Inflammatory macrophage treated with lipopolysaccharide for 1 hour (primary cell): ENCODE results near the gene ITGB5.

Experiments
- DNase-seq, 2 donors: peaks; one replicate each; pipeline ENCODE4 v3.0.0-alpha.2; 2020 to 2022

ITGB5 gene

GRCh38 chr3:124860599-124860998 lies 26.6 kb downstream of the ITGB5 start:
- DNase-seq: peak; percentile 34 to 68

DNA sequence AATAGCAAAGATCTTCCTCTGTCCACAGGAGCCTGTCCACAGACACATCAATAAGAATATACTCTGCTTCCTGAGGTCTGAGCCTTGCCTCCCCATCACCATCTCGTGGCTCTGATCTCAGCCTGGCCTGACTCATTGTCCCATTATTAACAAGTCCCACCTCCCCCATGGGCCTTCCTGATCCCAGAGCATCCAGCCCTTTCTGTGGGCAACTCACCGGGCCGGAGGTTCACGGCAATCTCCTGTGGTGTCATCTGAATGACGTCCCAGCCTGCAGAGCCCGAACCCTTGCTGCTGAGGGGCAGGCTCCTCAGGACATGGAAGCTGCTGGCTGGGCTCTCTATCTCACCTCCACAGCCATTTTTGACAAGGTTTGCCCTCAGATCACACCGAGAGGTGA lies 28.1 kb downstream of the ITGB5 start:
- DNase-seq: peak; percentile 19 to 65

- DNase-seq: no peak
Measured at GRCh38 chr3:124858275-124858674, 28.9 kb downstream of the ITGB5 start.

- DNase-seq: peak; percentile 78 to 89
Measured at GRCh38 chr3:124856677-124857076, 30.5 kb downstream of the ITGB5 start.

DNA sequence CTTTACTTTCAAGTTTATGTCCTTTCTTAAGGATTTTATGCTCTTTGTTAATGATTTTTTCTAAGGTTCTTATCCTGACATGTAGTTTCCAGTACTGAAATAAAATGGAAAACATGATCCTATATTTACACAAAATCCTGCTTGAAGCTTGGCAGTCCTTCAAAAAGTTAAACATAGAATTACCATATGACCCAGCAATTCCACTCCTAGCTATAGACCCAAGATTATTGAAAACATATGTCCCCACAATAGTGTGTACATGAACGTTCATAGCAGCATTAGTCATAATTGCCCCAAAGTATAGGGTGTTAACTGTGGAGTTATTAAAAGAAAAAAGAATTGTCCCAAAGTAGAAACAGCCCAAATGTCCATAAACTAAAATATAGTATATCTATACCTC lies 33.2 kb downstream of the ITGB5 start:
- DNase-seq: no peak

DNA sequence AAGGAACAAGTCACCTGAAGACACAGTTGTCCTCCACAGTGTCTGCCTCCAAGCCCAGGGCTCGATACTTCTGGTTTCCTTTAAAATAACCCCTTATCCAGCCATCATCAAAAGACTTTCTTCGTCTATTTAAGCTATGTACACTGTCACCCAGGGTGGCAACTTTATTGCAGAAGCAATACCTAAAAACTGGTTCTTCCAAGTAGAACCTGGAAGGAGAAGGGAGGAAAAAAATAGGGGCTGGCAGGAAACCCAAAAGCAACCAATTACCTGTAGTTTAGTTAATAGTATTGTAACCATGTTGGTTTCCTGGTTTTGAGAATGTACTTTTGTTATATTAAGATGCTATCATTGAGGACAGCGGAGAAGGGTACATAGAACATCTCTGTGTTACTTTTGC lies 33.7 kb downstream of the ITGB5 start:
- DNase-seq: no peak

DNA sequence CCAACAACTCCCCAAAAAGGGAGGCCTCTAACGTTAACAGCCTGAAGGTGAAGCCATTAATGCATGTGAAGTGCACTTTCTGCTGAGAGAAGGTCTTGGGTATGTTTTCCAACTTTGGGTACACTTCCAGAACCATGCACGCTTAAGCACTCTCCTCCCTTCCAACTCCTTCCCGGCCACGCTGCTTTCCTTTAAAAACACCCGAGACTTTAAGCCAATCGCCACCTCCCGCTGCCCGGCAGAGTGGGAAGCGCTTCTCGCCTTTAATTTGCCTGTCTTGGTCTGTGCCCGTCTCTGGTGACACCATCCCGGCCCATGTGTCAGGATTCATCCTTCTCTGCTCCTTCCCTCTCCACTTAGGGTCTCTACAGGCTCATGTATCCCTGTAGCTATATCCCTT lies 35.3 kb downstream of the ITGB5 start:
- no peak for DNase-seq

- no peak for DNase-seq
Measured at GRCh38 chr3:124851136-124851535, 36.0 kb downstream of the ITGB5 start.

DNA sequence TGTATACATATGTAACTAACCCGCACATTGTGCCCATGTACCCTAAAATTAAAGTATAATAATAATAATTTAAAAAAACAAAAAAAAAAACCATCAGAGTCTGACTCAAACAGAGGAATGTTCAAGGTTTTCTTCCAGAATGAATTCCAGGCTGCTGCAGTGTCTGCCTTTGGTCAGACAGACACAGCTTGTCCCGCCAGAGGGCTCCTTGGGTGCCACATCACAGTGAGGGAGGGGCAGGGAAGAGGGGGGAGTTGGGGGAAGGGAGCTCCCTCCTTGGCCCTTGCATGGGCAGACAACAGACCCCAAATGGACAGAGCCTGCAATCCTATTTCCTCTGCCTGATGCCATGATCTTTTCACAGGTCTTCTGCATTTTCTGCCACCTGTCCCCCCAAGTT lies 36.5 kb downstream of the ITGB5 start:
- DNase-seq: no peak

- no peak for DNase-seq
Measured at GRCh38 chr3:124850212-124850611, 37.0 kb downstream of the ITGB5 start.

GRCh38 chr3:124848300-124848699 lies 38.9 kb downstream of the ITGB5 start:
- DNase-seq: no peak

DNA sequence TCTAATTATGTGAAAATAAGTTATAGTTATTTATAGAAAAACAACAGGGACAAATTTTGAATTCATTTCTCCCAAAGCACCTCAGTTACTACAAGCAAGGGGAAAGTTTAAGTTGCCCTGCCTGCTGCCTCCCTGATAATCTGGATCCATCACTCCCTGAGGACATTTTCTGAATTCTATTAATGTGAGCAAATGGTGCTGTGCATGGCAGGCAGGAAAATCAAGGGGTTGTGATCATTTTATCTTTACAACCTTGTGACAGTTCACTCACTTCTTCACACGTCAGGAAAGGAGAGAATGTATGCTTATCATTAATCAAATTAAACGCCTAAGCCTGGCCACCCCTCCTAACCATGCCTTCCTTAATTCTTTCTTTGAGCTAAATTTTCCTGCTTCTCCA lies 39.3 kb downstream of the ITGB5 start:
- DNase-seq: no peak

DNA sequence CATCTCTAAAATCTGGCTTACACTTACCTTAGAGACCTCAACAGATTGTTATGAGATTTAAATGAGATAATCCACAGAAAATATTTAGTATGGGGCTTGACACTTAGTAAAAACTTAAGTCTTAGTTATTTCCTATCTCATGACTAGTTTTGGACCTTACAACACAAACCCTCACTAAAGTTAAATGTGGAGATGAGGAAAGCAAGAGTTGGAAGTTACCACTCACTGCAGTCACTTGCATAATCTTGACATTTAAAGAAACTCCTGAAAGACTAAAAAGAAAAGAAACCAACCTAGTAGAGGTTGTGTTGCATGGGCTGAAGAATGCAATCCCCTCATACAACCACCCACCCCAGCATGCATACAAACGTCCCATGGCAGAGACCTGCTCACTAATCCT lies 40.1 kb downstream of the ITGB5 start:
- DNase-seq: peak; percentile 14 to 70

- no peak for DNase-seq
Measured at GRCh38 chr3:124846189-124846588, 41.0 kb downstream of the ITGB5 start.

DNA sequence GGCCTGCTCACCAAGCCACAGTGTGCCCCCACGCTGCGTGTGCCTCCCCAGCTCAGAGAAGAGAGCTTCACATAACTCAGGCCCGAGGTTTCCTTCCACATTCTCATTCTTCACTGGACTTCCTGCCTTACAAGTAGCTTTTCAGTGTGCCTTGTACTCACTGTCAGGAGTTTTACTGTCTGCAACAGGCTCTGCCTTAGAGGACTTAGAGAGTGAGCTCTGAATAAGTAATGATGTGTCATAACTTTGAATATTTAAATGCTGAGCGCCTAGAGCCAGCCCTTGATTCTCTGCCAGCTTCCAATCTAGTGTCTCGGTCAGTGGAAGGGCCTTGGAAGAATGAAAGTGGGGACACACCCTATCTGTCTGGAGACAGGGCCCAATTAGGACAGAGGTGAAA lies 41.8 kb downstream of the ITGB5 start:
- peak; percentile 16 to 63 for DNase-seq

DNA sequence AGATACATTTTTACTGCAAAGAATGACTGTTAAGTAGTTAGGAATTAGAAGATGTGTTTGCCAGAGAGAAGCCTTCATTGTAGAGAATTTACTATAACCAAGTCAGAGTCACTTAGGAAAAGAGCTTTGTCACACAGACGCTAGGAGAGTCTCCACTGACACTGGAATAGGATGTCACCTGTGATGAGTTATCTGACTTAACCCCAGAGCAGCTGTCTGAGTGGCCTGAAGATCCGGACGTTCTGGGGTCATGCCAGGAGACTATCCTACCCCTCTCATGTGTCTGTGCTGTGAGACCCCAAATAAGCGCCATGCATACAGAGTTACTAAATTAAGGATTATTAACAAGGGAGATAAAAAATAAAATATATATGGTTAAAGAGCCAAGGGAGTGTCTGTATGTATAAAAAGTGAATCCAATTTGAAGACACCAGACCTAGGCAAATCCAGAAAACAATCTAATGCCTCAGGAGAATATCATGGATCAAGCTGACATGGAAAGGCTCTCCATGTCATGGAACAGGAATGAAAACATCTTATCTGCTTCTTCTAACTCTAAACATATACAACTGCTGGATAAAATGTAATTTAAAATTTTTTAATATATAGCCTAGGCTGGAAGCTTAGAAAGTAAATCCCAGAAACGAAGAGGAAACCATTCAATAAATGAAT lies 43.5 kb downstream of the ITGB5 start:
- no peak for DNase-seq

GRCh38 chr3:124843047-124843446 lies 44.1 kb downstream of the ITGB5 start:
- DNase-seq: no peak

DNA sequence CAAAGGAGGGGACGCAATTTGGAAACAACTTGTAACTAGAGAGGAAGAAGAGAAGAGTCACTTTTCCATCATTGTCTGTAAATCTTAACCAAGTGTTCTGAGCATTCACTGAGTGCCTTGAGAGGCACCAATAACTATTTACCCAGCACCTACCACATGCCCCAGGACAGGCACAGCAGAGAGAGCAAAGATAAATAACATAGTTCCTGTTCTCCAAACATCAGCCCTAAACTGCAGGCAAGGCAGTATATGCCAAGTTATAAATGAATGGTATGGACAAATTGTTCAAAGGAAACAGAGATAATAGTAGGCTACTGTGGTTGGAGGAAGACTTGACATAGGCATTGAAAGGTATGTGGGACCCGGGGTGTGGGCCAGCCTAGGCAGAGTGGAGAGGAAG lies 45.6 kb downstream of the ITGB5 start:
- DNase-seq: no peak

DNA sequence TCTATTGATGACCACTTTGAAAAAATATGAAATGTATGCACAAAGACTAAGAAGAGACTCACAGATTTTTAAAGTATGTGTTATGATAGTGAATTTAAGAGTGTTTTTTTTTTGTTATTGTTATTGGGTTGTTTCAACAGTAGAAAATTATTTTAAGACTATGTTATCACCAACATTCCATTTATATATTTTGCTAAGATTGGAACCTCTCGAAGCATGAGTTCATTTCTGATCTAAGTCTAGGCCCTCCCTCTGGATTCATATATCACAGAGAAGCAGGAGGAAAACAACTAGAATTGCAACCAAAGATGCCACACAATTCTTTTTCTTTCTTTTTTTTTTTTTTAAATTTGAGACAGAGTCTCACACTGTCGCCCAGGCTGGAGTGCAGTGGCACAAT lies 46.8 kb downstream of the ITGB5 start:
- no peak for DNase-seq

- DNase-seq: no peak
Measured at GRCh38 chr3:124839896-124840295, 47.3 kb downstream of the ITGB5 start.

DNA sequence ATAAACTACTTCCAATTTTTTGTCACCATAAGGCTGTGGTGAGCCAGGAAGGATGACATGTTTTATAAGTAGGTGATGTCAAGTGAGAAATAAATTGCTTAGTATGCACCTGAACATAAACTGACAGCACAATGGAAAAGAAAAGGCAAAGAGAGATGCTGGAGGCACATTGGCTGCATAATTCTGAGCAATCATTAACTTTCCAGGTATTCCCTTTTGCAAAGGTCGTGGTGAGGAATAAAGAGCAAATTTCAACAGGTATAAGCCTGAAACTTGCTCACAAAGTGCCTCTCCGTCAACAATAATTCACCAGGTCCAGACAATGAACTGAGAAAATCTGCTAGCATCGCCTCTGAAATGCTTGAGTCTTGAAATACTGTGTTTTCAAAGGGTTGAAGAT lies 48.2 kb downstream of the ITGB5 start:
- DNase-seq: no peak

- DNase-seq: no peak
Measured at GRCh38 chr3:124837730-124838186, 49.4 kb downstream of the ITGB5 start.

DNA sequence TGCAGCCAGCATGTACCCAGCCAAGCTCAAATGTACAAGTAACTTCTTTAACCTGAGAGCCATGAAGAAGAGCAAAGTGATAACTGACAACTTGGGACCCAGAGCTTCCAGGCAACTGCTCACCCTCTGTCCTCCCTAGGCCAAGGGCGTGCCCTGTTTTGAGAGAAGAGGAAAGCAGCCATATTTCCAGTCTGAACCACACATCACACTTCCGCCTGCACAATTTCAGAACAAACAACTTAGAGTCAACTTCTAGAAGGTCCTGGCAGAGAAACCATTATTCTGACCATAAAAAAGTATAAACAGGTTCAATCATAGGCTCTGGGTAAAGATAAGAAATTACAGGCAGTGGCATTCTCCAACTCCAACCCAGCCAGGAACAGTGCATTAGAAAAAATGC lies 50.1 kb downstream of the ITGB5 start:
- no peak for DNase-seq

DNA sequence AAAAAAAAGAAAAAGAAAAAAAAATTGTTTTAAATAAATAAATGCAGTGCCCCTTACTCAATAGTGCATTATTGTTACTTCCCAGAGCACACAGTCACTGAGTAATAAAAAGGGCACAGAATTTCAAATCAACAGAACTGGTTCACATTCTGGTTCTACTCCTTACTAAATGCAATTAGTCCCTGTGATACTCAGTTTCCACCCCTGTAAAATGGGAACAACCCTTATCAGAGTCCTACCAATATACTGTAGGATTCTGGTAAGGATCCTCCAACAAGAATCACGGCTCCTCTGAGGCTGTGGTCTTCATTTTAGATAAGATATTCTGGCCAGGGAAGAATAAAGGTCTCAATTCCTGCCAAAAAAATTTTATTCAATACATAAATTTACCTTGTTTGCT lies 50.7 kb downstream of the ITGB5 start:
- no peak for DNase-seq
